ENCODE data around the gene PSG2.

DNA sequence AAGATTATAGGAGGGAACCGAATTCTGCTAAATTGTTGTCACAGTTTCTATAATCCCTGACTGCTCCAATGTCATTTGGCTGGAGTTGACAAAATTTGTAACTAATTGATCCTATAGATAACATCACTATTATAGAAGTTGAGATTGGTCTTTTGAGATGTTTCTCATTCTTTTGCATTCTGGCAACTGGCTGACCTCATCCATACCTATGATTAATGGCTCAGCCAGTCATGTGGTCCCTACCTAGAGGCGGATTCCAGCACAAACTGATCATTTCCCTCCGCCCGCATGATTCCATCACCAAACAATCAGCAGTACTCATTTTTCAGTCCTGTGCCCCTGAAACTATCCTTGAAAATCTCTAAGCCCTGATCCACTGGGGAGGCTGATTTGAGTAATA lies 4.2 kb downstream of the PSG2 start:
- no peak for TF ChIP-seq SIN3A (IDR thresholded peaks at IDR 0.05; ENCODE audit: borderline replicate concordance, low read depth, low read length)
- TF ChIP-seq, protein P1, sequence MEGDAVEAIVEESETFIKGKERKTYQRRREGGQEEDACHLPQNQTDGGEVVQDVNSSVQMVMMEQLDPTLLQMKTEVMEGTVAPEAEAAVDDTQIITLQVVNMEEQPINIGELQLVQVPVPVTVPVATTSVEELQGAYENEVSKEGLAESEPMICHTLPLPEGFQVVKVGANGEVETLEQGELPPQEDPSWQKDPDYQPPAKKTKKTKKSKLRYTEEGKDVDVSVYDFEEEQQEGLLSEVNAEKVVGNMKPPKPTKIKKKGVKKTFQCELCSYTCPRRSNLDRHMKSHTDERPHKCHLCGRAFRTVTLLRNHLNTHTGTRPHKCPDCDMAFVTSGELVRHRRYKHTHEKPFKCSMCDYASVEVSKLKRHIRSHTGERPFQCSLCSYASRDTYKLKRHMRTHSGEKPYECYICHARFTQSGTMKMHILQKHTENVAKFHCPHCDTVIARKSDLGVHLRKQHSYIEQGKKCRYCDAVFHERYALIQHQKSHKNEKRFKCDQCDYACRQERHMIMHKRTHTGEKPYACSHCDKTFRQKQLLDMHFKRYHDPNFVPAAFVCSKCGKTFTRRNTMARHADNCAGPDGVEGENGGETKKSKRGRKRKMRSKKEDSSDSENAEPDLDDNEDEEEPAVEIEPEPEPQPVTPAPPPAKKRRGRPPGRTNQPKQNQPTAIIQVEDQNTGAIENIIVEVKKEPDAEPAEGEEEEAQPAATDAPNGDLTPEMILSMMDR (IDR thresholded peaks at IDR 0.05): no peak
- TF ChIP-seq GATA2 (CRISPR knock-in tag; IDR thresholded peaks at IDR 0.05): no peak
- TF ChIP-seq, protein P2, sequence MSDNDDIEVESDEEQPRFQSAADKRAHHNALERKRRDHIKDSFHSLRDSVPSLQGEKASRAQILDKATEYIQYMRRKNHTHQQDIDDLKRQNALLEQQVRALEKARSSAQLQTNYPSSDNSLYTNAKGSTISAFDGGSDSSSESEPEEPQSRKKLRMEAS (IDR thresholded peaks at IDR 0.05; ENCODE audit: low read depth): peak; percentile 48; the same call in 1 of the 2 replicates
- TF ChIP-seq ELF1 (IDR thresholded peaks at IDR 0.05): no peak
- TF ChIP-seq, protein P3, sequence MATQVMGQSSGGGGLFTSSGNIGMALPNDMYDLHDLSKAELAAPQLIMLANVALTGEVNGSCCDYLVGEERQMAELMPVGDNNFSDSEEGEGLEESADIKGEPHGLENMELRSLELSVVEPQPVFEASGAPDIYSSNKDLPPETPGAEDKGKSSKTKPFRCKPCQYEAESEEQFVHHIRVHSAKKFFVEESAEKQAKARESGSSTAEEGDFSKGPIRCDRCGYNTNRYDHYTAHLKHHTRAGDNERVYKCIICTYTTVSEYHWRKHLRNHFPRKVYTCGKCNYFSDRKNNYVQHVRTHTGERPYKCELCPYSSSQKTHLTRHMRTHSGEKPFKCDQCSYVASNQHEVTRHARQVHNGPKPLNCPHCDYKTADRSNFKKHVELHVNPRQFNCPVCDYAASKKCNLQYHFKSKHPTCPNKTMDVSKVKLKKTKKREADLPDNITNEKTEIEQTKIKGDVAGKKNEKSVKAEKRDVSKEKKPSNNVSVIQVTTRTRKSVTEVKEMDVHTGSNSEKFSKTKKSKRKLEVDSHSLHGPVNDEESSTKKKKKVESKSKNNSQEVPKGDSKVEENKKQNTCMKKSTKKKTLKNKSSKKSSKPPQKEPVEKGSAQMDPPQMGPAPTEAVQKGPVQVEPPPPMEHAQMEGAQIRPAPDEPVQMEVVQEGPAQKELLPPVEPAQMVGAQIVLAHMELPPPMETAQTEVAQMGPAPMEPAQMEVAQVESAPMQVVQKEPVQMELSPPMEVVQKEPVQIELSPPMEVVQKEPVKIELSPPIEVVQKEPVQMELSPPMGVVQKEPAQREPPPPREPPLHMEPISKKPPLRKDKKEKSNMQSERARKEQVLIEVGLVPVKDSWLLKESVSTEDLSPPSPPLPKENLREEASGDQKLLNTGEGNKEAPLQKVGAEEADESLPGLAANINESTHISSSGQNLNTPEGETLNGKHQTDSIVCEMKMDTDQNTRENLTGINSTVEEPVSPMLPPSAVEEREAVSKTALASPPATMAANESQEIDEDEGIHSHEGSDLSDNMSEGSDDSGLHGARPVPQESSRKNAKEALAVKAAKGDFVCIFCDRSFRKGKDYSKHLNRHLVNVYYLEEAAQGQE (IDR thresholded peaks at IDR 0.05; ENCODE audit: low read depth, low read length): no peak
- no peak for TF ChIP-seq RFX5 (IDR thresholded peaks at IDR 0.05; ENCODE audit: low read length)
- TF ChIP-seq FOXJ3 (CRISPR knock-in tag; IDR thresholded peaks at IDR 0.05): no peak

All from SK-N-SH (cell line).